Activated CD4-positive, alpha-beta T cell treated with anti-CD3 and anti-CD28 coated beads, Interleukin-2, amount 10 ng/mL, durations not matched to agents 7 days and 5 days (primary cell): ENCODE data around the gene R3HDM1. TPM values are rescaled to one million over a fixed set of nuclear protein-coding genes. Genes with fewer than 3 reads are reported as not detected.
"Not testable (repeated sequence)": the region's sequence is repeated elsewhere in the genome, so short reads cannot be mapped to it uniquely, and the experiment has no call there.

Experiments
- CTCF ChIA-PET: fragments of 350-600 bp; sonication (Branson Sonifier 250); formaldehyde crosslinking; loops from one replicate; lab custom pipeline; 2021; ENCODE audit warnings: antibody characterized with exemption; lab: Charles Lee
- POLR2A ChIA-PET: fragments of 350-600 bp; sonication (Branson Sonifier 250); formaldehyde crosslinking; loops from one replicate; lab custom pipeline; 2021; ENCODE audit warnings: antibody characterized with exemption; lab: Charles Lee
- DNase-seq: peaks from one replicate; pipeline ENCODE4 v3.0.0-alpha.2; 2020
- H3K27ac Mint-ChIP-seq: one replicate; pipeline ENCODE4 v1.8.0; 2021; ENCODE audit warnings: mild to moderate bottlenecking, moderate library complexity, mixed read lengths
- H3K27me3 Mint-ChIP-seq: one replicate; pipeline ENCODE4 v1.8.0; 2021; ENCODE audit warnings: mixed read lengths
- H3K36me3 Mint-ChIP-seq: one replicate; pipeline ENCODE4 v1.8.0; 2021; ENCODE audit warnings: low read depth, mixed read lengths
- H3K4me1 Mint-ChIP-seq: one replicate; pipeline ENCODE4 v1.8.0; 2021; ENCODE audit warnings: mixed read lengths
- H3K4me3 Mint-ChIP-seq: one replicate; pipeline ENCODE4 v1.8.0; 2021; ENCODE audit warnings: mild to moderate bottlenecking, moderate library complexity, mixed read lengths
- H3K9me3 Mint-ChIP-seq: one replicate; pipeline ENCODE4 v1.8.0; 2021; ENCODE audit warnings: mixed read lengths
- total RNA-seq, 2 experiments: library from RNA; stranded (reverse); gene quantifications; one replicate each; pipeline ENCODE4 v1.2.3, GENCODE V29; 2021

R3HDM1 gene
- total RNA-seq, 2 experiments from 2014 or later: 52.3 to 52.5 TPM

DNA sequence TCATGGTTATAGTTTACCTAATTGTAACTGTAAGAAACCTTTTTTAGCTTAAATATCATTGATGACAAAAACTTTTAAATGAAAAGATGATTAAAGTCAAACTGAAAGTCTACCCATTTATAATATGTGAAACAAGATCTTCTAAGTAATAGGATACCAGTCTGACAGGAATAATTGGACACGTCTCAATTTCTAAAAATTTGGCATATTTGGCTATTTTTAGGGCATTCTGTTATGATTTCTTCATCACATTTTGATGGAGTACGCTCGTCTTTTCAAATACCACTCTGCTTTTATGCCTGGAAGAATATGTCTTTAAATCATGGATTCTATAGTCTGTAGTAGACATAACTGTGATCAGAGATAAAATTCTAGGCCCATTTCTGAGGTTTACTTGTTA, 1.3 kb downstream of the R3HDM1 start:
- no peaks in the 10 kb centered on the region for H3K27me3 Mint-ChIP-seq
- H3K4me3 Mint-ChIP-seq: no peak overlapping the region
- ChIA-PET CTCF (no interaction called here), POLR2A (no interaction called here)
- peaks cover 2% of the 10 kb centered on the region for H3K9me3 Mint-ChIP-seq
- peaks cover 37% of the 10 kb centered on the region for H3K4me1 Mint-ChIP-seq
- peaks cover 13% of the 10 kb centered on the region for H3K36me3 Mint-ChIP-seq
- no peak overlapping the region for H3K27ac Mint-ChIP-seq
- no peak for DNase-seq

- Mint-ChIP-seq H3K36me3 (peaks cover 11% of the 10 kb centered on the region), H3K4me1 (peaks cover 34% of the 10 kb centered on the region)
- CTCF ChIA-PET, H3K27ac Mint-ChIP-seq, H3K27me3 Mint-ChIP-seq, H3K4me3 Mint-ChIP-seq, DNase-seq, POLR2A ChIA-PET, H3K9me3 Mint-ChIP-seq: not testable (repeated sequence)
These were observed 2.3 kb downstream of the R3HDM1 start for GRCh38 chr2:135533545-135533944.

GRCh38 chr2:135546436-135546835, 15.2 kb downstream of the R3HDM1 start:
- Mint-ChIP-seq H3K27me3 (no peaks in the 10 kb centered on the region), H3K4me3 (no peak overlapping the region), H3K9me3 (no peaks in the 10 kb centered on the region), H3K36me3 (peaks cover 18% of the 10 kb centered on the region), H3K4me1 (peaks cover 14% of the 10 kb centered on the region), H3K27ac (no peak overlapping the region)
- no peak for DNase-seq
- ChIA-PET CTCF (no interaction called here), POLR2A (no interaction called here)

GRCh38 chr2:135547311-135547710, 16.0 kb downstream of the R3HDM1 start:
- ChIA-PET POLR2A (no interaction called here), CTCF (no interaction called here)
- peaks cover 18% of the 10 kb centered on the region for H3K36me3 Mint-ChIP-seq
- H3K4me1 Mint-ChIP-seq: peaks cover 14% of the 10 kb centered on the region
- no peak overlapping the region for H3K4me3 Mint-ChIP-seq
- H3K27ac Mint-ChIP-seq: no peak overlapping the region
- no peaks in the 10 kb centered on the region for H3K27me3 Mint-ChIP-seq
- no peaks in the 10 kb centered on the region for H3K9me3 Mint-ChIP-seq
- DNase-seq: no peak

- peaks cover 2% of the 10 kb centered on the region for H3K9me3 Mint-ChIP-seq
- DNase-seq: no peak
- no peaks in the 10 kb centered on the region for H3K27me3 Mint-ChIP-seq
- ChIA-PET POLR2A (interaction anchor here (0.6 kb wide), 1 partner anchor 45 kb away, joined by 3 read pairs; no protein-coding TSS in a partner anchor), CTCF (no interaction called here)
- no peak overlapping the region for H3K27ac Mint-ChIP-seq
- H3K4me3 Mint-ChIP-seq: no peak overlapping the region
- H3K36me3 Mint-ChIP-seq: peaks cover 23% of the 10 kb centered on the region
- H3K4me1 Mint-ChIP-seq: peaks cover 6% of the 10 kb centered on the region
These were observed 20.1 kb downstream of the R3HDM1 start for GRCh38 chr2:135551356-135551755.

DNA sequence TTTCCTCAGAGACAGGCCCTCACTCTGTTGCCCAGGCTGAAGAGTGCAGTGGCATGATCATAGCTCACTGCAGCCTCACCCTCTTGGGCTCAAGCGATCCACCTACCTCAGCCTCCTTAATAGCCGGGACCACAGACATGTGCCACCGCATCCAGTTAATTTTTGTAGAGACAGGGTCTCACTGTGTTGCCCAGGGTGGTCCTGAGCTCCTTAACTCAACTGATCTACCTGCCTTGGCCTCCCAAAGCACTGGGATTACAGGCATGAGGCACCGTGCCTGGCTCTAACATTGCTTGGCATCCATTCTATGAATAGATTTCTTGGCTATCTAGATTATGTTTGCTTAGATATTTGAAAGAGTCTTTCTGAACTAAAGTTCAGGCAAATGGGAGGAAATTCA, 21.6 kb downstream of the R3HDM1 start:
- Mint-ChIP-seq H3K4me3 (no peak overlapping the region), H3K9me3 (peaks cover 2% of the 10 kb centered on the region), H3K27ac (no peak overlapping the region), H3K4me1 (no peaks in the 10 kb centered on the region), H3K36me3 (peaks cover 21% of the 10 kb centered on the region), H3K27me3 (no peaks in the 10 kb centered on the region)
- DNase-seq: no peak
- CTCF ChIA-PET: interaction anchor here (0.7 kb wide), 1 partner anchor 17 kb away, joined by 3 read pairs; no protein-coding TSS in a partner anchor
- POLR2A ChIA-PET: no interaction called here

GRCh38 chr2:135555311-135555710, 24.0 kb downstream of the R3HDM1 start:
- Mint-ChIP-seq H3K27ac (no peak overlapping the region), H3K27me3 (no peaks in the 10 kb centered on the region), H3K4me3 (no peak overlapping the region), H3K4me1 (no peaks in the 10 kb centered on the region), H3K9me3 (peaks cover 2% of the 10 kb centered on the region), H3K36me3 (peaks cover 25% of the 10 kb centered on the region)
- ChIA-PET POLR2A (no interaction called here), CTCF (no interaction called here)
- DNase-seq: no peak

DNA sequence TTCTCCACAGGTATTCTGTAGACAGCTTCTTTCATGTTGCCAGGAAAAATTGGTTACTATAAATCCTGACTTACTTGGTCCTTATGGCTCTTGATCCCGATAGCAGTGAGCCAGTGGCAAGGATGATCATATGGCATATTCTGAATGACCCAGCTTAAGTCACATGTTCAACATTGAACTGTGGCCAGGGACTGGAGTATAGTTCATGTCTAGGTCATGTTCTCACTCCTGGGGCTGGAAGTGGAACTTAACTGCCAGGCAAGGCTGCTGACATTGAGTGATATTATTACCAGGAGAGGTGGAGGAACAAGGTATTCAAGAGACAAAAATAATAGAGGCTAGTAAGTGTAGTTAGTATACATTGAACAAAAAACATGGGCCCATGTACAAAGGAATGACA, 26.2 kb downstream of the R3HDM1 start:
- Mint-ChIP-seq H3K4me1 (no peaks in the 10 kb centered on the region), H3K36me3 (peaks cover 32% of the 10 kb centered on the region), H3K9me3 (peaks cover 2% of the 10 kb centered on the region), H3K27me3 (no peaks in the 10 kb centered on the region), H3K27ac (no peak overlapping the region), H3K4me3 (no peak overlapping the region)
- no peak for DNase-seq
- ChIA-PET POLR2A (no interaction called here), CTCF (interaction anchor here (0.6 kb wide), 1 partner anchor 111 kb away, joined by 3 read pairs; no protein-coding TSS in a partner anchor)

DNA sequence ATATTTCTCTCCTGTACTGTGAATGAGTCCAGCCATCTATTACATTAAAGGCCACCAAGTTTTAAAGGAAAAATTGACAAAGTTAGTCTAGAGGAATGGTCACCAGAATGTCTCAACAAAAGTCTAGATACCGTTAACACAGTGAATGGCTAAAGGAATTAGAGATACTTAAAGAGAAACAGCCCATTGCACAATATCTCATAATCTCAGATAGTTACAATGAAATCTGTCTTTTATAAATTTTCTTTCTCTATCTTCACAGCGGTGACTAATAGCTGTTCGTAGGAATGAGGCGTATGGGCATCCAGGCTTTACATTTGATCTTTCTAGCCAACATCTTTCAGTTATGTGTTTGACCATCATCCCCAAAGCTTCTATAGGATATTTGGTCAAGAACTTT, 30.6 kb downstream of the R3HDM1 start:
- no peaks in the 10 kb centered on the region for H3K9me3 Mint-ChIP-seq

GRCh38 chr2:135563793-135564192, 32.5 kb downstream of the R3HDM1 start:
- Mint-ChIP-seq H3K4me3 (no peak overlapping the region), H3K27me3 (no peaks in the 10 kb centered on the region), H3K27ac (no peak overlapping the region), H3K36me3 (peaks cover 28% of the 10 kb centered on the region), H3K4me1 (peaks cover 2% of the 10 kb centered on the region), H3K9me3 (no peaks in the 10 kb centered on the region)
- DNase-seq: no peak
- ChIA-PET CTCF (interaction anchor here (1.0 kb wide), 1 partner anchor 20 kb away, joined by 3 read pairs; no protein-coding TSS in a partner anchor), POLR2A (no interaction called here)

More for the DNA sequence above, 30.6 kb downstream of the R3HDM1 start:
- Mint-ChIP-seq H3K27me3 (no peaks in the 10 kb centered on the region), H3K27ac (no peak overlapping the region), H3K4me1 (peaks cover 2% of the 10 kb centered on the region), H3K4me3 (no peak overlapping the region), H3K36me3 (peaks cover 34% of the 10 kb centered on the region)
- ChIA-PET POLR2A (no interaction called here), CTCF (interaction anchor here (1.1 kb wide), 1 partner anchor 13 kb away, joined by 3 read pairs; no protein-coding TSS in a partner anchor)
- no peak for DNase-seq

DNA sequence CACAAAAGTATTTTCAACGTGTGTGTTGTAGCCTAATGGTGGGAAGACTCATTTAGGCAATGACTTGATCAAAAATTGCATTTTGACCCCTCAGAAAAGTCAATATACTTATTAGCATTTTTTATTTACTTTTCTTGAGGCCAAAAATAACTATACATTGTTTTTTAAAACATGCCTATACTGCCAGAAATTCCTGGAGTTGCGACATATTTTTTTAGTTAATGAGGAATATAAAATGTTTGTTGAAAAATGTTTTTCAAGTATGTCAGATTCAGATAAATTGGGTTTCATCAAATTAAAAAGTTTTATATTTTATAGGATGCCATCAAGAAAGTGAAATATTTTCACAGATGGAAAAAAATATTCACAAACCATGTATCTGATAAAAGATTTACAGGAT, 39.6 kb downstream of the R3HDM1 start:
- Mint-ChIP-seq H3K4me1 (no peaks in the 10 kb centered on the region), H3K27ac (no peak overlapping the region), H3K36me3 (peaks cover 14% of the 10 kb centered on the region), H3K9me3 (no peaks in the 10 kb centered on the region), H3K27me3 (no peaks in the 10 kb centered on the region), H3K4me3 (no peak overlapping the region)
- POLR2A ChIA-PET: no interaction called here
- DNase-seq: no peak
- CTCF ChIA-PET: no interaction called here

DNA sequence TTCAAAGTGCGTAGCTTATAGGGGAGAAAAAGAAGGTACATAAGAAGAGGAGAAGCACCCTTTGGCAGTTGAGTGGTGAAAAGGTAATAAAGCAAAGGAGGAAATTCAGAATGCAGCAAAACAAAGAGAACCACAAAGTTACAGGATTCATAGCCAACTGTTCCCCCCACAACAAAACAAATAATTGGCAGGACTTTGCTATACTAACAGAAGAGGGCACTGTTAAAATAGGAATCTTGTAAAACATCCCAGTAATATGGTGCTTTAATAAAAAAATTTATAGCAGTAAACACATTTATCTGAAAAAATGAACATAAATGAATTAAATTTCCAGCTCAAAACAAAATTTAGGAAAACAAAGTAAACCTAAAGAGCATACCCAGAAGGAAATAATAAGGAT, 42.3 kb downstream of the R3HDM1 start:
- peaks cover 9% of the 10 kb centered on the region for H3K36me3 Mint-ChIP-seq
- ChIA-PET CTCF (interaction anchor here (0.7 to 1.0 kb wide), 3 partner anchors 16 to 1356 kb away, joined by 3 to 5 read pairs (median 4); no protein-coding TSS in a partner anchor), POLR2A (no interaction called here)
- H3K9me3 Mint-ChIP-seq: no peaks in the 10 kb centered on the region
- H3K4me1 Mint-ChIP-seq: no peaks in the 10 kb centered on the region
- no peak for DNase-seq
- H3K4me3 Mint-ChIP-seq: no peak overlapping the region
- H3K27me3 Mint-ChIP-seq: no peaks in the 10 kb centered on the region
- H3K27ac Mint-ChIP-seq: no peak overlapping the region

DNA sequence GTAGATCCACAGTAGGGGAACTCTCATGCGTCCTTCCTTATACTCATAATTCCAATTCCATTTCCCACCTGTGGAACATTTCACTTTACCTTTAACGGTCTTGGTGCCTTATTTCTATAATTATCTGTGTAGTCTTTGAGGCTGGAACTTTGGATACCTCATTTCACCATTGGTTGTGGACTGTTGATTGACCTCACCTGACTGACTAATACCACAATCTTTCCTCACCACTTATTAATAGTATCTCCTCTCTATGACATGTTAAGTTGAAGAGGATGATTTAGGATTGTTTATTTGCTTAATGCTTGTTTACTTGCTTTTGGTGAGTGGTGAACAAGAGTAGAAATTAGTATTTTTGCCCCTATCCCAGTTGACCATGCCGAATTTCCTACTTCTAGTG, 50.0 kb downstream of the R3HDM1 start:
- no peaks in the 10 kb centered on the region for H3K27me3 Mint-ChIP-seq
- CTCF ChIA-PET: interaction anchor here (1.1 kb wide), 1 partner anchor 13 kb away, joined by 3 read pairs; no protein-coding TSS in a partner anchor
- no peak overlapping the region for H3K4me3 Mint-ChIP-seq
- no peaks in the 10 kb centered on the region for H3K9me3 Mint-ChIP-seq
- H3K4me1 Mint-ChIP-seq: peaks cover 2% of the 10 kb centered on the region
- H3K27ac Mint-ChIP-seq: no peak overlapping the region
- DNase-seq: no peak
- POLR2A ChIA-PET: no interaction called here
- H3K36me3 Mint-ChIP-seq: peaks cover 2% of the 10 kb centered on the region

- H3K27ac Mint-ChIP-seq: no peak overlapping the region
- DNase-seq: no peak
- ChIA-PET CTCF (no interaction called here), POLR2A (no interaction called here)
- no peak overlapping the region for H3K4me3 Mint-ChIP-seq
- no peaks in the 10 kb centered on the region for H3K9me3 Mint-ChIP-seq
- peaks cover 2% of the 10 kb centered on the region for H3K36me3 Mint-ChIP-seq
- H3K4me1 Mint-ChIP-seq: peaks cover 5% of the 10 kb centered on the region
- H3K27me3 Mint-ChIP-seq: no peaks in the 10 kb centered on the region
These were observed 51.1 kb downstream of the R3HDM1 start for GRCh38 chr2:135582383-135582782.
